Stimulated activated CD8-positive, alpha-beta memory T cell treated with anti-CD3 and anti-CD28 coated beads, Interleukin-4, amount 100 ng/mL, for 48 hours (primary cell): ENCODE measurements around the gene KCNK10.

Experiments
- DNase-seq: peaks from one replicate; pipeline ENCODE4 v3.0.0-alpha.2; 2020

Gene KCNK10

DNA sequence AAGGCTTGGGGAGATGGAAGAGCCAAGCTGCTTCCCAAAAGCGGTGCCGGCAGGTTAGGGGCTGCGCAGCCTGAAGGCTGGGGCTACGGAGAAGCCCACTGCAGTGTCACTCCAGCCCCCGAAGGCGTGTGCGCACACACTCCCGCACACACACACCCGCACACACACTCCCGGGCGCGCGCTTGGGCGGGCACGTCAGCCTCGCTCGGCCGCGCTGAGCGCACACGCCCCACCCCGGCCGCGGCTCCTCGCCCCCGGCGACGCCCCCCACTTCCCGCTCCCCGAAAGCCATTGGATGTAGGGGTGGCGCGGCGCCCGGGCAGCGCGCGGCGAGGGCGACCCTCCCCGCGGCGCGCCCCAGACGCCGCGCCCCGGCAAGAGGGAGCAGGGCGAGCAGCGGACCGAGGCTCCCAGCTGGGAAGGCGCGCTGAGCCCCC lies at the start of gene KCNK10:
Gene KCNK10, minus strand, starts transcription at position 184 of the 437 bp plus-strand sequence. CDS start 471 bp downstream, outside the sequence.
- no peak for DNase-seq

DNA sequence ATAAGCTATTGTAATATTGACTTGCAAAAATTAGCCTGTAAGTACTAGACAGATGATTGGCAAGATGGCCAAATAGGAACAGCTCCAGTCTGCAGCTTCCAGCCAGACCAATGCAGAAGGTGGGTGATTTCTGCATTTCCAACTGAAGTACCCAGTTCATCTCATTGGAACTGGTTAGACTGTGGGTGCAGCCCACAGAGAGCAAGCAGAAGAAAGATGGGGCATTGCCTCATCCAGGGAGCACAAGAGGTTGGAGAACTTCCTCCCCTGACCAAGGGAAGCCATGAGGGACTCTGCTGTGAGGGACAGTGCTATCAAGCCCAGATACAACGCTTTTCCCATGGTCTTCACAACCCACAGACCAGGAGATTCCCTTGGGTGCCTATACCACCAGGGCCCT lies 46.4 kb upstream of the KCNK10 start:
- DNase-seq, result no peak

GRCh38 chr14:88364710-88365413 lies 41.8 kb upstream of the KCNK10 start:
- DNase-seq, result no peak

DNA sequence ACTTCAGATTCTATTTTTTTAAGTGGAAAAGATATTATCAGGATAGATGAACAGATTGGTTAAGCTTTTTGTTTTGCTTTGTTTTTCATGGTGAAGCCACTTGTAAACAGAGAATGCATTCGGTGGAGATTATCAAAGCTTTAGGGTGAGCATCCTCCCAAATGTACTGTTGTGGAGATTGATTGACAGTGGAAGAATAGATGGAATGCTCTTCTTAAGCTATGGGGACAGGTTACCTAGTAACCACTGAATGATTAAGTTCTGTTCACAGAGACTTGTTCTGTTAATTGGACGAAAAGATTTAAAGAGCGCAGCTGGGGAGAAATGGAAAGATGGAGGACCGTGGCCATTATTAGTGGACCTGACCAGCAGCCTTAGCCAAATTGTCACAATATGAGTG lies 40.6 kb upstream of the KCNK10 start:
- DNase-seq, result no peak

- DNase-seq, result no peak
Observed at GRCh38 chr14:88359500-88359899, 36.4 kb upstream of the KCNK10 start.

DNA sequence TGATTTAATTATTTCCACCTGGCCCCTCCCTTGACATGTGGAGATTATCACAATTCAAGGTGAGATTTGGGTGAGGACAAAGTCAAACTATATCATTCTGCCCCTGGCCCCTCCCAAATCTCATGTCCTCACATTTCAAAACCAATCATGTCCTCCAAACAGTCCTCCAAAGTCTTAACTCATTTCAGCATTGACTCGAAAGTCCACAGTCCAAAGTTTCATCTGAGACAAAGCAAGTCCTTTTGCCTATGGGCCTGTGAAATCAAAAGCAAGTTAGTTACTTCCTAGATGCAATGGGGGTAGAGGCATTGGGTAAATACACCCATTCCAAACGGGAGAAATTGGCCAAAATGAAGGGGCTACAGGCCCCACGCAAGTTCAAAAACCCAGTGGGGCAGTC lies 31.3 kb upstream of the KCNK10 start:
- DNase-seq, result no peak

- DNase-seq, result no peak
Observed at GRCh38 chr14:88352698-88353097, 29.6 kb upstream of the KCNK10 start.

DNA sequence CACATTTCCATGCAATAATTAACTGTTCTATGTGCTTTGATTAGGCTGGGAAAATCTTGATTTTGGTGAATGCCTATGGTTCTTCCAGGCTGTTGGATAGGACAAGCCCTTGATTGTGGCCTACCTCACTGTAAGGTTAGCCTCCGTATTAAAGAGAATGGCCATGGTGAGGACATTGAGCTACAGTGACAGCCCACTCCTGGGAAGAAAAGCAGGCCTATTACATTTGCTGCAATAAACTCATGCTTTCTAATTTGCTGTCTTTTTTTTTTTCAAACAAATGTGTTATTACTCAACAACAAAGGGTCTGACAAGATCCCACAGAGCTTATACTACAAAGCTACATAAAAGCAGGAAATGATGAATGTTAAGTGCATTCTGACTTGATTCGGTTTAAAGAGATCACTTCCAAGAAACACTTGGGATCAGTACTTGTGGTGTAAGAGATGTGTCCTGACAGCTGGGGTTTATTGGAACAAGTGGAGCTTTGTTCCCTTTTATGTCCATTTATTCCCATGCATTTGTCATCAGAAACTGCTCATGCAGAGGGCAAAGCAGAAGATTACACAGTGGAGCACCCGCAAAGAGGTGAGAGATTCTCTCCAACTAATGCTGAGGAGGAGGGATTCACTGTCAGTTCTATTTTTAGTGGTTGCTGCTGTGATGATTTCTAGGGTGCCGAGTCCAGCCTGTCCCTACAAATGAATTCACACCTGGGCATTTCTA lies 29.1 kb upstream of the KCNK10 start:
- no peak for DNase-seq

- DNase-seq, result no peak
Observed at GRCh38 chr14:88348546-88348945, 25.5 kb upstream of the KCNK10 start.

DNA sequence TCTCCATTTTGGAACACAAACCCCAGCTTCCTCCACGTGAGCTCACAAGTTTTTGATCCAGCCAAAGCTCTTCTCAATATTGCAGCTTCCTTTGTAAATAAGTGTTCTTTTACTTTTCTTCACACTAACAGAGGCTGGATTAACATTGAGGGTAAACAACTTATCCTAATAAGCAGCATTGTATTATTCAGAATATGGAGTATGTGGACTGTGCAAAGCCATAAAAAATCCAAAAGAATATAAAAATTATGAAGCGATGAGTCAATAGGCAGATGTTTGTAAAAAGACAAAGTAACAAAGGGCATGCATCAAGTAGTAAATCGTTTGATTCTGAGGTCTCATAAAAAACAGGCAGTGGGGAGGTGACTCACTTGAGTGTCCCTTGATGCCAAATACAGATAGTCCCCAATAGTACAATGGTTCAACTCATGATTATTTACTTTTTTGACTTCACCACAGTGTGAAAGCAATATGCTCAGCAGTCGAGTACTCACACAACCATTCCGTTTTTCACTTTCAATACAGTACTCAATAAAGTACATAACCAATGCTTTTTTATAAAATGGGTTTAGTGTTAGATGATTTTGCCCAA lies 23.1 kb upstream of the KCNK10 start:
- no peak for DNase-seq

DNA sequence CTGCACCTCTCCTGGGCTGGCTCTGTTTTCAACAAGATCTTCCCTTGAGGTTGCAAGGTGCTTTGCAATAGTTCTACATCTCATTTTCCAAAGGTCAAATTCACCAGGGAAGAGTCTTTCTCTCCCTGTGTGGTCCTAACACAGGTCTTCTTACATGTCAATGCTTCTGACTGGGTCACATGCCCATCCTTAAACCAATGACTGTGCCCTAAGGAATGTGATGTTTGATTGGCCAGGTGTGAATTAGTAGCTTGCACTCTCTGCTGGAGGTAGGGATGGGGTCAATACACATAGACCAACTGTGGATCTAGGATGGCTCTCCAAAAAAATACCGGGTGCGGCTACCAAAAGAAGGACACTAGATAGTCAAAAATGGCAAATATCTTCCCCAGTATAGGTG lies 19.9 kb upstream of the KCNK10 start:
- no peak for DNase-seq

GRCh38 chr14:88340357-88340756 lies 17.3 kb upstream of the KCNK10 start:
- DNase-seq, result no peak

- DNase-seq, result no peak
Observed at GRCh38 chr14:88333036-88333435, 10.0 kb upstream of the KCNK10 start.

- DNase-seq, result no peak
Observed at GRCh38 chr14:88327497-88327896, 4.4 kb upstream of the KCNK10 start.

DNA sequence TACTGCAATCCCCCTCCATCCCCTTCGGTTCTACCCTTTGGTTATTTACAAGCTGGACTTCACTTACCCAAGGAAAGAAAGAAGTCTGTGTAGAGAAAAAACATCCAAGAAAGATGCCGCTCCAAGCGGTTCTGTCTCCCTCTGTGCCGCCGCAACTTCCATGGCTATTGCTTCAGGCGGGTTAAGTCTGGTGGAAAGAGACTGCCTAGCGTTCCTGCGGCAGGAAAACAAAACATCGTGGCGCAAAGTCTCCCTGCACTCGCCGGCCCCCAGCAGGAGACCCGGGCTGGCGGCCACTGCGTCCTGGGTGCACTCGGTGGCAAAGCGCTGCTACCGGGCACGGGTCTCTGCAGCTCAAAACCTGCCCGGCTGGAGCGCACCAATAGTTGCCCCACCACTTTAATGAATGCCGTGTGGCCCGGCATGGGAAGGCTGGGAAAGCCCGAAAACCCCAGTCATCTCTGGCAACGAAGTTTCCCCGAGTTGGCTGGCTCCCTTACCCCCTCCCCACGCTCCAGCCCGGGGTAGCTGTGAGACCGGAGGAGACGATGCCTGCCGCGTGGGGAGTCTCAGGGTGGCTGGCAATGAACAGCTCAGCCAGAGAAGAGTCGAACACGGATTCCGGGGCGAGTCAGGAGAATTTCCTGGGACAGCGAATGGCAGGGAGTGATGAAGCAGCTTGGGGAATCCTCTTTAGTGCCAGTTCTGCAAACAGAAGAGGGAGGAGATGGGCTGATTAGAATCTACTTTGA lies 3.5 kb upstream of the KCNK10 start:
- DNase-seq, result no peak

GRCh38 chr14:88325883-88326282 lies 2.8 kb upstream of the KCNK10 start:
- no peak for DNase-seq

DNA sequence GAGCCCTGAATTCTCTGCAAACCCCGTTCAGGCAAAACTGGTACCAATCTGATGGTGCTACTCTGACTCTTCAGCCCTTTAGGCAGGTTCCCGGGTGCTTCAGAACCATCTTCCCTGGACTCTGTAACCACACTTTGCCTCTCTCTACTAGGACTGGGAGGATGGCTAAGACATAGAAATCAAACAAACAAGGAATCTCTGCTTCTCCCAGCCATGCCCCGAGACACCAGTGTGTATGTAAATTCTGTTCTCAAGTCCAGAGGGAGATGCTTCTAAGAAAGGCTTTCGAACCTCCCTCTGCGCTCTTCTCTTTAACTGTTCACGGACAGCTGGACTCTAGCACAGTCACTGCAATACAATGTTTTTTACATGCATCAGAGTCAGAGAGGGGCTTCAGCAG lies 1.9 kb upstream of the KCNK10 start:
- DNase-seq, result no peak

DNA sequence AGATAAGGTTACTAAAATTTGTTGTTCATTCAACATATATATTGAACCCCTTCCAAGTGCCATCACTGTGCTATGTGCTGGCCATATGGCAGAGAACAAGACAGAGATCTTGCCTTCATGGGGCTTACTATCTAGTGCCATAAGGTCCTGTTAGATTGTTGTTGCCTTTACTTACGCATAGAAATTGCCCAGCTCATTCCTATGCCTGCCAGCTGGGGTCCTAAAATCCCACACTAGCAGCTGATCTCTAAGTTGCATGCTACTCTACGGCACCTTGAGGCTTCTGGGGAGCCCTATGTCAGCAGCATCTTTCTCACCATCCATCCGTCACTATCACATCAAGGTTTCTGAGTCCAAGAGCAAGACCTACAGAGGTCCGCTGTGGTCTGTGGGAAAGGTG lies 1.4 kb upstream of the KCNK10 start:
- DNase-seq, result no peak

DNA sequence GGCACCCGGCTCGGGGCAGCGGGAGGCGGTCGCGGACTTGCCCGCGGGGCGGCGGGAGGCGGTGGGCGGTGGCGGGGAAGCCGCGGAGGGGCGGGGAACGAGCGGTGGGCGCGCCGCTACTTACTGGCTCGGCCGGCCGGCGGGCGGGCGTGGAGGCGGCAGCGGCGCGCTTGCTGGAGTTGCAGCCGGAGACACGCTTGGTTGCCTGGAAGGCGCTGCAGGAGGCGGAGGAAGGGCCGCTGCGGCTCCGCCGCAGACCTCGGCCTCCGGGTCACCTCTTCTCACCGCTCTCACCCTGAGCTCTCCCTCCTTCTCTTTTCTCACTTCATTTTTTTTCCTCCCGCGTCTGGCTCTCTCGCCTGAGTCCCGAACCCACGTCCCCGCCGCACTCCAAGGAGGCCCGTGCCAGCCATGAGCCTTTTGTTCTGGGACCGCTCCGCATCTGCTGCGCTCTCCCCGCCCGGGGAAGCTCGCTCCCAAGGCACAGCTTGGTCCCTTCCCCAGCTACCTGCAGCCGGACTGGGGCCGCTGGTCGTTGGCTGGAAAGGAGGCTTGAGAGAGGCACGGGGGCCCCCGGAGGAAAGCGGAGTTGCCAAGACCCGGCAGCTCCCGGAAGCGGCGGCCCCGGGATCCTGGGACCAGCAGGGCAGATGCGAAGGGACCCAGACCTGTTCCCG lies 592 bp upstream of the KCNK10 start:
- peak; percentile 30 for DNase-seq

DNA sequence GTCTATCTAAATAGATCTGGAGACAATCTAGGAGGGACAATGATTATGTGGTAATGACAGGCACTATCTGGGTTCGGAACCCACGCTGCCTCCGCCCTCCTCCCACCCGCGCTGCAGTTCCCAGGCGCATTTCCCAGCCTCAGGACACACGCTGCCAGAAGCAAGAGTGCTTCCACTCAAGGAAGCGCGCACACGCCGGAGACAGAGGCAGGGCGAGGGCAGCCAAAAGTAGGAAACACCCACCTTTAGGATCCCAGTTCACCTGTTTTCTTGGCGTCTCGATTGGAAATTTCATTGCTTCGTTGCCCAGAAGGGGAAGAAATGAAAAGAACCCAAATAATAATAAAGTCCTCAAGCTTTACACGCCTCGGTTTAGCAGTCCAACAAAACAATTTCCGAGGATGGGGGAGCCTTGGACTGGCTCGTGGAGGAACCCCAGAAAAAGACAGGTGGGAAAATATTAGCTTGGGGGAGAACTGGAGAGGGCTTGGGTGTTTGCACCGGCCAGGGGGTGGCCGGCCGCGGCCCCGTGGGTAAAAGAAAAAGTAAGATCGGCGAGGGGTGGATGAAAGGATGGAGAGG lies 474 bp downstream of the KCNK10 start:
- no peak for DNase-seq

DNA sequence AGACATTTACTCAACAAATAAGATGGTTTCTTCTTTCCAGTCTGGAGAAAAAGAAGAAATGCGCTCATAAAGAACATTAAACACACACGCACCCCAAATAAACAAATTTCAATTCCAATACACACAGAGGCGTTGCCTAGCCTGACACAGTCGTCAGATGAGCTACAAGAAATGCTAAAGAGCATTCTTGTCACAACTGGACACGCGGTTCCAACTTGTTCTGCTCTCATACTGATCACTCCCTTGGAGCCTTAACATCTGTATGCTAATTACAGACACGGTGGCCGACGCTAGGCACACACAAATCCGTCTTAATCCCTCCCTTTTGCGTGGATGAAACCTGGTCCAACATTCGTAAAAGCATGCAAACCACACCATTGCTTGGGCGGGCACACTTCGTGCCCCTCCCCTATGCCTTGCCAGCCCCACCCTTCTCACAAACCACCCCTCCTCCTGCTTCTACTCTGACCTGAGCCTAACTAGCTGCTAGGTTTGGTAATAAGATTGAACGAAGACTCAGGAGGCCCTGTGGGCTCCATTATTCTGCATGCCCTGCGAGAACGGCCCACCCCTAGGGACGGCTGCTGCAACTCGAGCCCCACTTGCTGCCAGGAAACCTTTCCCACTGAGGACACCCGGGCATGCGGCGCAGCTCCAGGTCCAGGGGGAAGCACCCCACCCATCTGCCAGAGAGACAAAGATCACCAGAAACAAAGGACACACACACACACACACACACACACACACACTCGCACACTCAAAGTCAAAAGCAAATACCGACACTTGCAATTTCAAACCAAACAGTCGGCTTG lies 1.2 kb downstream of the KCNK10 start:
- no peak for DNase-seq

- DNase-seq, result no peak
Observed at GRCh38 chr14:88318406-88318805, 4.7 kb downstream of the KCNK10 start.
